Activated CD4-positive, alpha-beta T cell treated with anti-CD3 and anti-CD28 coated beads, Interleukin-2, amount 50 U/mL, for 1 hour (primary cell): ENCODE data around the gene LMX1A.

Experiments
- DNase-seq: peaks from one replicate; pipeline ENCODE4 v3.0.0-alpha.2; 2020

Gene LMX1A

GRCh38 chr1:165207853-165208515, 148.5 kb downstream of the LMX1A start:
- no peak for DNase-seq

- no peak for DNase-seq
Measured at GRCh38 chr1:165205145-165205544, 151.4 kb downstream of the LMX1A start.

GRCh38 chr1:165204548-165204947, 152.0 kb downstream of the LMX1A start:
- no peak for DNase-seq

- no peak for DNase-seq
Measured at GRCh38 chr1:165191087-165191486, 165.4 kb downstream of the LMX1A start.

- DNase-seq: no peak
Measured at GRCh38 chr1:165189913-165190312, 166.6 kb downstream of the LMX1A start.

- no peak for DNase-seq
Measured at GRCh38 chr1:165189011-165189410, 167.5 kb downstream of the LMX1A start.

GRCh38 chr1:165187031-165188009, 169.2 kb downstream of the LMX1A start:
- DNase-seq: no peak

GRCh38 chr1:165185161-165185889, 171.2 kb downstream of the LMX1A start:
- no peak for DNase-seq

GRCh38 chr1:165182975-165183374, 173.5 kb downstream of the LMX1A start:
- DNase-seq: no peak

GRCh38 chr1:165179306-165179705, 177.2 kb downstream of the LMX1A start:
- no peak for DNase-seq

- DNase-seq: no peak
Measured at GRCh38 chr1:165174491-165174890, 182.0 kb downstream of the LMX1A start.

GRCh38 chr1:165173818-165174217, 182.7 kb downstream of the LMX1A start:
- DNase-seq: no peak

- DNase-seq: no peak
Measured at GRCh38 chr1:165173409-165173808, 183.1 kb downstream of the LMX1A start.

GRCh38 chr1:165172666-165173065, 183.8 kb downstream of the LMX1A start:
- no peak for DNase-seq

GRCh38 chr1:165169729-165170128, 186.8 kb downstream of the LMX1A start:
- no peak for DNase-seq

- no peak for DNase-seq
Measured at GRCh38 chr1:165169028-165169427, 187.5 kb downstream of the LMX1A start.

- DNase-seq: no peak
Measured at GRCh38 chr1:165168467-165168866, 188.0 kb downstream of the LMX1A start.

GRCh38 chr1:165162671-165163241, 193.8 kb downstream of the LMX1A start:
- no peak for DNase-seq

GRCh38 chr1:165161130-165161529, 195.4 kb downstream of the LMX1A start:
- no peak for DNase-seq

- DNase-seq: no peak
Measured at GRCh38 chr1:165153182-165153581, 203.3 kb downstream of the LMX1A start.

GRCh38 chr1:165152727-165153126, 203.8 kb downstream of the LMX1A start:
- no peak for DNase-seq

- no peak for DNase-seq
Measured at GRCh38 chr1:165152109-165152508, 204.4 kb downstream of the LMX1A start.
